GM20000 (cell line): ENCODE measurements around the gene TAOK2.
A peak's percentile ranks its signal among the peaks of the same experiment; 100 is the strongest.
"Not testable (repeated sequence)": the region's sequence is repeated elsewhere in the genome, so short reads cannot be mapped to it uniquely, and the experiment has no call there.

ENCODE experiments used
- DNase-seq: peaks from one replicate; pipeline ENCODE4 v3.0.0; 2012; ENCODE audit warnings: low spot score
- CTCF ChIP-seq: IDR thresholded peaks from 2 replicates; pipeline ENCODE4 v1.5.1; 2012; ENCODE audit warnings: mild to moderate bottlenecking, control low read depth; ENCODE audit errors: extremely low read depth, missing control alignments

The TAOK2 gene

GRCh38 chr16:29973384-29974246, at the start of gene TAOK2:
TSS of gene TAOK2 (plus strand) at chr16:29973868. CDS start at chr16:29977773, 3,905 bp downstream.
- no peak for TF ChIP-seq CTCF
- peak; percentile 99 for DNase-seq

GRCh38 chr16:29925105-29925756, 48.4 kb upstream of the TAOK2 start:
- no peak for TF ChIP-seq CTCF
- no peak for DNase-seq

GRCh38 chr16:29925781-29926710, 47.6 kb upstream of the TAOK2 start, which contains the start of gene KCTD13:
TSS of gene KCTD13 (minus strand) at chr16:29926226. CDS start at chr16:29926033, 193 bp downstream.
- TF ChIP-seq CTCF: no peak
- peak; percentile 99 for DNase-seq

- no peak for TF ChIP-seq CTCF
- no peak for DNase-seq
Observed at GRCh38 chr16:29926711-29927052, 47.0 kb upstream of the TAOK2 start.

- no peak for TF ChIP-seq CTCF
- DNase-seq: no peak
Observed at GRCh38 chr16:29927070-29927905, 46.4 kb upstream of the TAOK2 start.

GRCh38 chr16:29931750-29932149, 41.9 kb upstream of the TAOK2 start:
- DNase-seq: not testable (repeated sequence)

GRCh38 chr16:29940656-29941055, 33.0 kb upstream of the TAOK2 start:
- DNase-seq: no peak
- TF ChIP-seq CTCF: no peak
